Activated CD8-positive, alpha-beta memory T cell treated with anti-CD3 and anti-CD28 coated beads, Interleukin-2, amount 10 ng/mL, durations not matched to agents 7 days and 5 days (primary cell): Measurements from ENCODE around the gene KCTD3. TPM values are rescaled to one million over a fixed set of nuclear protein-coding genes. Genes with fewer than 3 reads are reported as not detected.

Source experiments
- ATAC-seq: fragments of 150-1000 bp; cut with Tn5 transposase; one replicate; pipeline ENCODE4 v1.10.0; 2021; ENCODE audit warnings: moderate library complexity
- CTCF ChIA-PET: fragments of 350-600 bp; sonication (Branson Sonifier 250); formaldehyde crosslinking; loops from one replicate; lab custom pipeline; 2021; ENCODE audit warnings: antibody characterized with exemption; lab: Charles Lee
- DNase-seq: peaks from one replicate; pipeline ENCODE4 v3.0.0-alpha.2; 2020
- H3K27ac Mint-ChIP-seq: one replicate; pipeline ENCODE4 v1.8.0; 2021; ENCODE audit warnings: mild to moderate bottlenecking, mixed read lengths
- H3K27me3 Mint-ChIP-seq: one replicate; pipeline ENCODE4 v1.8.0; 2021; ENCODE audit warnings: mixed read lengths
- H3K36me3 Mint-ChIP-seq: one replicate; pipeline ENCODE4 v1.8.0; 2021; ENCODE audit warnings: mild to moderate bottlenecking, mixed read lengths
- H3K4me1 Mint-ChIP-seq: one replicate; pipeline ENCODE4 v1.8.0; 2021; ENCODE audit warnings: mixed read lengths
- H3K4me3 Mint-ChIP-seq: one replicate; pipeline ENCODE4 v1.8.0; 2021; ENCODE audit warnings: mild to moderate bottlenecking, moderate library complexity, mixed read lengths
- H3K9me3 Mint-ChIP-seq: one replicate; pipeline ENCODE4 v1.8.0; 2022; ENCODE audit warnings: low read depth, mixed read lengths
- total RNA-seq, 2 experiments: library from RNA; stranded (reverse); gene quantifications; one replicate each; pipeline ENCODE4 v1.2.3, GENCODE V29; 2021

KCTD3 gene
- total RNA-seq, 2 experiments from 2014 or later, result 0.67 to 1.3 TPM

GRCh38 chr1:215569986-215570824 is 3.1 kb downstream of the KCTD3 start:
- Mint-ChIP-seq H3K4me1 (peaks cover 10% of the 10 kb centered on the region), H3K36me3 (peaks cover 4% of the 10 kb centered on the region), H3K4me3 (no peak overlapping the region), H3K27me3 (peaks cover 25% of the 10 kb centered on the region), H3K27ac (no peak overlapping the region), H3K9me3 (no peaks in the 10 kb centered on the region)
- ATAC-seq (no peak), DNase-seq (no peak)
- CTCF ChIA-PET, result no interaction called here

GRCh38 chr1:215581896-215582295 is 14.8 kb downstream of the KCTD3 start:
- no peak for DNase-seq
- H3K4me1 Mint-ChIP-seq, result no peaks in the 10 kb centered on the region
- no peak for ATAC-seq
- no peaks in the 10 kb centered on the region for H3K27me3 Mint-ChIP-seq
- no peaks in the 10 kb centered on the region for H3K36me3 Mint-ChIP-seq
- H3K9me3 Mint-ChIP-seq, result peaks cover 7% of the 10 kb centered on the region
- CTCF ChIA-PET, result no interaction called here
- H3K4me3 Mint-ChIP-seq, result no peak overlapping the region
- H3K27ac Mint-ChIP-seq, result no peak overlapping the region

GRCh38 chr1:215583185-215583749 is 16.2 kb downstream of the KCTD3 start:
- Mint-ChIP-seq H3K9me3 (peaks cover 7% of the 10 kb centered on the region), H3K4me3 (no peak overlapping the region), H3K27ac (no peak overlapping the region), H3K36me3 (no peaks in the 10 kb centered on the region), H3K4me1 (no peaks in the 10 kb centered on the region), H3K27me3 (no peaks in the 10 kb centered on the region)
- CTCF ChIA-PET, result no interaction called here
- DNase-seq (no peak), ATAC-seq (no peak)

GRCh38 chr1:215584389-215584788 is 17.3 kb downstream of the KCTD3 start:
- no peaks in the 10 kb centered on the region for H3K27me3 Mint-ChIP-seq
- no peaks in the 10 kb centered on the region for H3K4me1 Mint-ChIP-seq
- no peak overlapping the region for H3K4me3 Mint-ChIP-seq
- H3K36me3 Mint-ChIP-seq, result no peaks in the 10 kb centered on the region
- DNase-seq (no peak), ATAC-seq (no peak)
- CTCF ChIA-PET, result no interaction called here
- H3K27ac Mint-ChIP-seq, result no peak overlapping the region
- H3K9me3 Mint-ChIP-seq, result peaks cover 7% of the 10 kb centered on the region

GRCh38 chr1:215589650-215590435 is 22.7 kb downstream of the KCTD3 start:
- Mint-ChIP-seq H3K27me3 (no peaks in the 10 kb centered on the region), H3K4me3 (no peak overlapping the region), H3K9me3 (peaks cover 14% of the 10 kb centered on the region), H3K4me1 (no peaks in the 10 kb centered on the region), H3K27ac (no peak overlapping the region), H3K36me3 (no peaks in the 10 kb centered on the region)
- ATAC-seq, result no peak
- no peak for DNase-seq
- CTCF ChIA-PET, result no interaction called here

GRCh38 chr1:215590779-215591491 is 23.8 kb downstream of the KCTD3 start:
- Mint-ChIP-seq H3K27ac (no peak overlapping the region), H3K36me3 (no peaks in the 10 kb centered on the region), H3K4me1 (no peaks in the 10 kb centered on the region), H3K4me3 (no peak overlapping the region), H3K9me3 (peaks cover 11% of the 10 kb centered on the region), H3K27me3 (no peaks in the 10 kb centered on the region)
- CTCF ChIA-PET, result no interaction called here
- DNase-seq (no peak), ATAC-seq (no peak)

- CTCF ChIA-PET, result no interaction called here
- ATAC-seq (no peak), DNase-seq (no peak)
- Mint-ChIP-seq H3K4me1 (no peaks in the 10 kb centered on the region), H3K27me3 (no peaks in the 10 kb centered on the region), H3K27ac (no peak overlapping the region), H3K9me3 (peaks cover 8% of the 10 kb centered on the region), H3K4me3 (no peak overlapping the region), H3K36me3 (no peaks in the 10 kb centered on the region)
These were observed 27.5 kb downstream of the KCTD3 start for GRCh38 chr1:215594640-215595039.

GRCh38 chr1:215595231-215595630 is 28.1 kb downstream of the KCTD3 start:
- Mint-ChIP-seq H3K9me3 (peaks cover 8% of the 10 kb centered on the region), H3K4me3 (no peak overlapping the region), H3K4me1 (no peaks in the 10 kb centered on the region), H3K27me3 (no peaks in the 10 kb centered on the region), H3K27ac (no peak overlapping the region), H3K36me3 (no peaks in the 10 kb centered on the region)
- ATAC-seq (no peak), DNase-seq (no peak)
- CTCF ChIA-PET, result no interaction called here

- no peaks in the 10 kb centered on the region for H3K4me1 Mint-ChIP-seq
- H3K27me3 Mint-ChIP-seq, result no peaks in the 10 kb centered on the region
- peaks cover 1% of the 10 kb centered on the region for H3K9me3 Mint-ChIP-seq
These were observed 30.9 kb downstream of the KCTD3 start for GRCh38 chr1:215597961-215598360.

GRCh38 chr1:215599418-215600074 is 32.4 kb downstream of the KCTD3 start:
- no peak for ATAC-seq
- Mint-ChIP-seq H3K27me3 (no peaks in the 10 kb centered on the region), H3K4me3 (no peak overlapping the region), H3K36me3 (no peaks in the 10 kb centered on the region), H3K27ac (no peak overlapping the region), H3K4me1 (no peaks in the 10 kb centered on the region), H3K9me3 (no peaks in the 10 kb centered on the region)
- no peak for DNase-seq
- CTCF ChIA-PET, result no interaction called here

More at GRCh38 chr1:215597961-215598360, 30.9 kb downstream of the KCTD3 start:
- Mint-ChIP-seq H3K27ac (no peak overlapping the region), H3K4me3 (no peak overlapping the region), H3K36me3 (no peaks in the 10 kb centered on the region)
- CTCF ChIA-PET, result no interaction called here
- DNase-seq (no peak), ATAC-seq (no peak)

- H3K36me3 Mint-ChIP-seq, result no peaks in the 10 kb centered on the region
- no peak for DNase-seq
- CTCF ChIA-PET, result no interaction called here
- H3K4me3 Mint-ChIP-seq, result no peak overlapping the region
- no peak overlapping the region for H3K27ac Mint-ChIP-seq
- no peaks in the 10 kb centered on the region for H3K9me3 Mint-ChIP-seq
- H3K4me1 Mint-ChIP-seq, result no peaks in the 10 kb centered on the region
- H3K27me3 Mint-ChIP-seq, result no peaks in the 10 kb centered on the region
- ATAC-seq, result no peak
These were observed 33.2 kb downstream of the KCTD3 start for GRCh38 chr1:215600258-215600792.

- Mint-ChIP-seq H3K27ac (no peak overlapping the region), H3K4me1 (no peaks in the 10 kb centered on the region), H3K27me3 (no peaks in the 10 kb centered on the region), H3K4me3 (no peak overlapping the region), H3K9me3 (no peaks in the 10 kb centered on the region), H3K36me3 (no peaks in the 10 kb centered on the region)
- no peak for DNase-seq
- CTCF ChIA-PET, result no interaction called here
- no peak for ATAC-seq
These were observed 33.8 kb downstream of the KCTD3 start for GRCh38 chr1:215600867-215601266.

- H3K36me3 Mint-ChIP-seq, result no peaks in the 10 kb centered on the region
- ATAC-seq (no peak), DNase-seq (no peak)
- no peaks in the 10 kb centered on the region for H3K9me3 Mint-ChIP-seq
- no peak overlapping the region for H3K4me3 Mint-ChIP-seq
- no peaks in the 10 kb centered on the region for H3K4me1 Mint-ChIP-seq
- H3K27ac Mint-ChIP-seq, result no peak overlapping the region
- CTCF ChIA-PET, result no interaction called here
- no peaks in the 10 kb centered on the region for H3K27me3 Mint-ChIP-seq
These were observed 34.2 kb downstream of the KCTD3 start for GRCh38 chr1:215601276-215601675.
